ENCODE measurements around the gene PIK3C2A. TPM values are rescaled to one million over a fixed set of nuclear protein-coding genes. Genes with fewer than 3 reads are reported as not detected.

The PIK3C2A gene
- polyA plus RNA-seq, 1 donor (not counting 4 experiments of a cell fraction or from before 2014, with no cell fraction given): 44.7 TPM

DNA sequence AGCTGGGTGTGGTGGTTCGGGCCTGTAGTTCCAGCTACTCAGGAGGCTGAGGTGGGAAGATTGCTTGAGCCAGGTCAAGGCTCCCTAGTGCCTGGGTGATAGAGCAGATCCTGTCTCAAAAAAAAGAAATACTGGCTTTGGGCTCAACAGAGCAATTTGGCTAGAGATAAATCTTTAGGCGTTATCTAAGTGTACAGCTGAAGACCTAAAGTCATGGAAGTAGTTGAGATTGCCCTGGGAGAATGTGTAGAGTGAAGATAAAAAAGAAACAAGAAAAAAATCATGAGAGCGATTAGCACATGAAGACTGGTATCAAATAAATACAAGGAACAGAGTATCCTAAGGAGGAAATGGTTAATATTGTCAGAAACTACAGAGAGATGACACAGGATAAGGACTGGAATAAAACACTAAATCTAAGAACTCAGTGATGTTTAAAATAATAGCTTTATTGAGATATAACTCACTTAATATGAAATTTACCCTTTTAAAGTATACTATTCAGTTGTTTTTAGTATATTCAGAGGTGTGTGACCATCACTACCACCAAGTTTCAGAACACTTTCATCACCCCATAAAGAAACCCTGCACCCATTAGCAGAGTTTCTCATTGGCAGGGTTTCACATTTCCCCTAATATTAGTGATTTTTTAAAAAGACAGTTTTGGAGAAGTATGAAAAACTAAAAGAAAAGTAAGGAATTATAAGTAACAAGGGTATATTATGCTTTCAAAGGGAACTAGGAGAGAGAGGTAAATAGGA, 20.7 kb downstream of the PIK3C2A start:
- H2AFZ ChIP-seq (ENCODE audit: control insufficient read depth, low read length): no peak overlapping the region
- no peak for TF ChIP-seq EZH2 (IDR thresholded peaks at IDR 0.05; ENCODE audit: low read length)
- TF ChIP-seq, protein P1, sequence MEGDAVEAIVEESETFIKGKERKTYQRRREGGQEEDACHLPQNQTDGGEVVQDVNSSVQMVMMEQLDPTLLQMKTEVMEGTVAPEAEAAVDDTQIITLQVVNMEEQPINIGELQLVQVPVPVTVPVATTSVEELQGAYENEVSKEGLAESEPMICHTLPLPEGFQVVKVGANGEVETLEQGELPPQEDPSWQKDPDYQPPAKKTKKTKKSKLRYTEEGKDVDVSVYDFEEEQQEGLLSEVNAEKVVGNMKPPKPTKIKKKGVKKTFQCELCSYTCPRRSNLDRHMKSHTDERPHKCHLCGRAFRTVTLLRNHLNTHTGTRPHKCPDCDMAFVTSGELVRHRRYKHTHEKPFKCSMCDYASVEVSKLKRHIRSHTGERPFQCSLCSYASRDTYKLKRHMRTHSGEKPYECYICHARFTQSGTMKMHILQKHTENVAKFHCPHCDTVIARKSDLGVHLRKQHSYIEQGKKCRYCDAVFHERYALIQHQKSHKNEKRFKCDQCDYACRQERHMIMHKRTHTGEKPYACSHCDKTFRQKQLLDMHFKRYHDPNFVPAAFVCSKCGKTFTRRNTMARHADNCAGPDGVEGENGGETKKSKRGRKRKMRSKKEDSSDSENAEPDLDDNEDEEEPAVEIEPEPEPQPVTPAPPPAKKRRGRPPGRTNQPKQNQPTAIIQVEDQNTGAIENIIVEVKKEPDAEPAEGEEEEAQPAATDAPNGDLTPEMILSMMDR (optimal IDR thresholded peaks at IDR 0.05 in 1 of 3, IDR thresholded peaks at IDR 0.05 in 1 of 3, conservative IDR thresholded peaks at IDR 0.05 in 1 of 3; ENCODE audit: extremely low read depth in 1 of 3, insufficient read depth in 2 of 3, low read length in 3 of 3): no peak
- H3K27me3 ChIP-seq (ENCODE audit: control insufficient read depth, extremely low read depth, insufficient read depth, low read length): no peaks in the 10 kb centered on the region
- DNase-seq (ENCODE audit: low read depth, low spot score) (no peak), FAIRE-seq (no peak)
- H3K27ac ChIP-seq (ENCODE audit: control insufficient read depth, insufficient read depth, low read length): no peak overlapping the region
- no peak overlapping the region for H3K4me3 ChIP-seq (ENCODE audit: control insufficient read depth in 2 of 3, extremely low read depth in 1 of 3, insufficient read depth in 2 of 3, low read depth in 1 of 3, low read length in 3 of 3)
- H3K36me3 ChIP-seq (ENCODE audit: control insufficient read depth in 2 of 2, extremely low read depth in 1 of 2, insufficient read depth in 2 of 2, low read length in 2 of 2): peaks cover 0 to 6% of the 10 kb centered on the region in 2 experiments
- H3K4me2 ChIP-seq (ENCODE audit: control insufficient read depth, extremely low read depth, insufficient read depth, low read depth, low read length): no peak overlapping the region
- H4K20me1 ChIP-seq (ENCODE audit: control insufficient read depth, extremely low read depth, insufficient read depth, low read length): peaks cover 6% of the 10 kb centered on the region
- H3K9me1 ChIP-seq (ENCODE audit: control insufficient read depth, extremely low read depth, insufficient read depth, low read length): peaks cover 2% of the 10 kb centered on the region
- no peak overlapping the region for H3K9ac ChIP-seq (ENCODE audit: control insufficient read depth, extremely low read depth, insufficient read depth, low read length)
- H3K4me1 ChIP-seq (ENCODE audit: control insufficient read depth, extremely low read depth, insufficient read depth, low read length): no peaks in the 10 kb centered on the region
- dilution Hi-C loops (cut with MboI; ENCODE audit: extremely low pct_ligation_motif_present, low sequenced_read_pairs): no loop called here
- peaks cover 74% of the 10 kb centered on the region for H3K79me2 ChIP-seq (ENCODE audit: control insufficient read depth, insufficient read depth, low read length)
- no peaks in the 10 kb centered on the region for H3K9me3 ChIP-seq (ENCODE audit: control insufficient read depth, low read depth, low read length)

DNA sequence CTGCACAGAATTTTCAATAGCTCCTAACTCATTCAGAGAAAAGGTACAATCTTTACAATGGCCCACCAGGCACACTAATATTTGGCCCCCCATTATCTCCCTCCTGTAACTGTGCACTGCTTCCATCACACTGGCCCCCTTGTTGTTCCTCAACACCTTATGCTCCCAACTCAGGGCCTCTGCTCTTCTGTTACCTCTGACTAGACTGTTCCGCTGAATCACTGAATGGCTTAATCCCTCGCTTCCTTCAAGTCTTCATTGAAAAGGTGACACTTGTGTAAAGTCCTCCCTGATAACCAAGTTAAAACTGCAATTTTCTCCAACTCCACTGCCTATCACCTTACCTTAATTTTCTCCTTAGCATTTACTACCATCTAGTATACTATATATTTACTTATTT, 21.8 kb downstream of the PIK3C2A start:
- H3K79me2 ChIP-seq (ENCODE audit: control insufficient read depth, insufficient read depth, low read length): peaks cover 70% of the 10 kb centered on the region
- no peak overlapping the region for H3K9ac ChIP-seq (ENCODE audit: control insufficient read depth, extremely low read depth, insufficient read depth, low read length)
- H3K9me3 ChIP-seq (ENCODE audit: control insufficient read depth, low read depth, low read length): no peaks in the 10 kb centered on the region
- peaks cover 6% of the 10 kb centered on the region for H4K20me1 ChIP-seq (ENCODE audit: control insufficient read depth, extremely low read depth, insufficient read depth, low read length)
- FAIRE-seq: no peak
- TF ChIP-seq, protein P1 (optimal IDR thresholded peaks at IDR 0.05 in 1 of 3, IDR thresholded peaks at IDR 0.05 in 1 of 3, conservative IDR thresholded peaks at IDR 0.05 in 1 of 3; ENCODE audit: extremely low read depth in 1 of 3, insufficient read depth in 2 of 3, low read length in 3 of 3): no peak
- no peak for TF ChIP-seq EZH2 (IDR thresholded peaks at IDR 0.05; ENCODE audit: low read length)
- H3K4me2 ChIP-seq (ENCODE audit: control insufficient read depth, extremely low read depth, insufficient read depth, low read depth, low read length): no peak overlapping the region
- H3K4me3 ChIP-seq (ENCODE audit: control insufficient read depth in 2 of 3, extremely low read depth in 1 of 3, insufficient read depth in 2 of 3, low read depth in 1 of 3, low read length in 3 of 3): no peak overlapping the region
- peaks cover 0 to 2% of the 10 kb centered on the region in 2 experiments for H3K36me3 ChIP-seq (ENCODE audit: control insufficient read depth in 2 of 2, extremely low read depth in 1 of 2, insufficient read depth in 2 of 2, low read length in 2 of 2)
- peaks cover 2% of the 10 kb centered on the region for H3K9me1 ChIP-seq (ENCODE audit: control insufficient read depth, extremely low read depth, insufficient read depth, low read length)
- H2AFZ ChIP-seq (ENCODE audit: control insufficient read depth, low read length): no peak overlapping the region
- dilution Hi-C loops (cut with MboI; ENCODE audit: extremely low pct_ligation_motif_present, low sequenced_read_pairs): no loop called here
- H3K27ac ChIP-seq (ENCODE audit: control insufficient read depth, insufficient read depth, low read length): no peak overlapping the region
- H3K4me1 ChIP-seq (ENCODE audit: control insufficient read depth, extremely low read depth, insufficient read depth, low read length): no peaks in the 10 kb centered on the region
- no peak for DNase-seq (ENCODE audit: low read depth, low spot score)
- no peaks in the 10 kb centered on the region for H3K27me3 ChIP-seq (ENCODE audit: control insufficient read depth, extremely low read depth, insufficient read depth, low read length)

All from keratinocyte (primary cell).